GM23338 (cell line): ENCODE results near the gene ADAM17.

Experiments
- CREB1 ChIP-seq: fragments of 250-450 bp; sonication (Bioruptor Pico); IDR thresholded peaks from 2 replicates; pipeline ENCODE4 v1.5.0; 2020; ENCODE audit warnings: low read depth, mild to moderate bottlenecking, moderate library complexity
- ETS1 ChIP-seq: IDR thresholded peaks from 2 replicates; pipeline ENCODE4 v1.6.1; 2016; ENCODE audit warnings: antibody characterized with exemption
- EZH2 ChIP-seq: fragments of 200-600 bp; sonication (generic); IDR thresholded peaks from one replicate; pipeline ENCODE4 v1.8.0; 2017; ENCODE audit warnings: antibody characterized with exemption, mild to moderate bottlenecking, low read depth; ENCODE audit not compliant: unreplicated experiment
- EZH2phosphoT487 ChIP-seq: fragments of 200-600 bp; sonication (generic); IDR thresholded peaks from one replicate; pipeline ENCODE4 v1.8.1; 2018; ENCODE audit warnings: antibody characterized with exemption; ENCODE audit not compliant: unreplicated experiment
- JUNB ChIP-seq: IDR thresholded peaks from one replicate; pipeline ENCODE4 v1.6.1; 2016; ENCODE audit warnings: antibody characterized with exemption; ENCODE audit not compliant: unreplicated experiment
- NANOG ChIP-seq: IDR thresholded peaks from 2 replicates; pipeline ENCODE4 v1.6.1; 2016; ENCODE audit warnings: antibody characterized with exemption, borderline replicate concordance
- POLR2AphosphoS5 ChIP-seq: IDR thresholded peaks from 2 replicates; pipeline ENCODE4 v1.6.1; 2016; ENCODE audit warnings: antibody characterized with exemption, low read depth
- REST ChIP-seq: IDR thresholded peaks from one replicate; pipeline ENCODE4 v1.6.1; 2018; ENCODE audit warnings: antibody characterized with exemption; ENCODE audit not compliant: unreplicated experiment
- ZNF331 ChIP-seq: fragments of 250-450 bp; sonication (Bioruptor Pico); IDR thresholded peaks from 2 replicates; pipeline ENCODE4 v1.5.0; 2020; ENCODE audit warnings: low read depth, mild to moderate bottlenecking, moderate library complexity
- TF ChIP-seq, protein P1 (sequence below), 2 experiments: fragments of 200-600 bp in 1 of 2; sonication (generic) in 1 of 2; conservative IDR thresholded peaks; 2 replicates each; pipeline versions ENCODE4 v1.5.1 to v1.6.1; 2016 to 2017; ENCODE audit warnings: antibody characterized with exemption in 2 of 2, low read depth in 2 of 2, mild to moderate bottlenecking in 2 of 2, moderate library complexity in 1 of 2

DNA sequence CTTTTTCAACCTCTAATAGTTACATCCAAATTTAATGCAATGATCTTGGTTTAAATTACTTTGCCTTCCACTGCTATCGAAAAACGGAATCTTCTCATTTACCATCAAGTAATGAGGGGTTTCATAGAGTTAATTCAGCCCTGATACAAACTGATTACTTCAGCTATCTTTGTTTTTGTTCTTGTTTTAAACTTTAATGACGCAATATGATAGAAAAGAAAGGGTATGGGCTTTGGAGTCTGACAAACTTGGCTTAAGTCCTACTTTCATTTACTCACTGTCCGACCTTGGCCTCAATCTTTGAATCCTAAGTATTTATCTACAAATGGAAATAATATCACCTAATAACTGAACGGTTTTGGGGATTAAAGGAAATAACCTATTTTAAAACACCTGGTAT, 16.1 kb downstream of the ADAM17 start:
- TF ChIP-seq, protein P1, sequence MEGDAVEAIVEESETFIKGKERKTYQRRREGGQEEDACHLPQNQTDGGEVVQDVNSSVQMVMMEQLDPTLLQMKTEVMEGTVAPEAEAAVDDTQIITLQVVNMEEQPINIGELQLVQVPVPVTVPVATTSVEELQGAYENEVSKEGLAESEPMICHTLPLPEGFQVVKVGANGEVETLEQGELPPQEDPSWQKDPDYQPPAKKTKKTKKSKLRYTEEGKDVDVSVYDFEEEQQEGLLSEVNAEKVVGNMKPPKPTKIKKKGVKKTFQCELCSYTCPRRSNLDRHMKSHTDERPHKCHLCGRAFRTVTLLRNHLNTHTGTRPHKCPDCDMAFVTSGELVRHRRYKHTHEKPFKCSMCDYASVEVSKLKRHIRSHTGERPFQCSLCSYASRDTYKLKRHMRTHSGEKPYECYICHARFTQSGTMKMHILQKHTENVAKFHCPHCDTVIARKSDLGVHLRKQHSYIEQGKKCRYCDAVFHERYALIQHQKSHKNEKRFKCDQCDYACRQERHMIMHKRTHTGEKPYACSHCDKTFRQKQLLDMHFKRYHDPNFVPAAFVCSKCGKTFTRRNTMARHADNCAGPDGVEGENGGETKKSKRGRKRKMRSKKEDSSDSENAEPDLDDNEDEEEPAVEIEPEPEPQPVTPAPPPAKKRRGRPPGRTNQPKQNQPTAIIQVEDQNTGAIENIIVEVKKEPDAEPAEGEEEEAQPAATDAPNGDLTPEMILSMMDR (conservative IDR thresholded peaks at IDR 0.05; ENCODE audit: low read depth in 2 of 2) = no peak
- TF ChIP-seq JUNB = no peak
- no peak for TF ChIP-seq EZH2
- no peak for TF ChIP-seq EZH2phosphoT487
- no peak for TF ChIP-seq CREB1 (CRISPR knock-in tag)
- no peak for TF ChIP-seq POLR2AphosphoS5
- TF ChIP-seq REST = no peak
- no peak for TF ChIP-seq ZNF331 (CRISPR knock-in tag)
- no peak for TF ChIP-seq ETS1
- TF ChIP-seq NANOG = no peak
